KMS-11 (cell line): Measurements from ENCODE around the gene PSORS1C1.
A peak's percentile ranks its signal among the peaks of the same experiment; 100 is the strongest.

ENCODE experiments used
- H2AFZ ChIP-seq: fragments of 200-600 bp; sonication (generic); 2 replicates; pipeline ENCODE4 v1.6.1; 2016; ENCODE audit warnings: antibody characterized with exemption, mixed run types, low read depth
- H3K27ac ChIP-seq: fragments of 200-600 bp; sonication (generic); 2 replicates; pipeline ENCODE4 v1.6.1; 2016; ENCODE audit warnings: mild to moderate bottlenecking, mixed run types
- H3K27me3 ChIP-seq: fragments of 200-600 bp; sonication (generic); 2 replicates; pipeline ENCODE4 v1.6.1; 2017; ENCODE audit warnings: mild to moderate bottlenecking, low read depth, mixed run types, moderate library complexity; ENCODE audit not compliant: insufficient read depth
- H3K36me3 ChIP-seq: fragments of 200-600 bp; sonication (generic); 2 replicates; pipeline ENCODE4 v1.6.1; 2017; ENCODE audit warnings: mild to moderate bottlenecking, mixed run types; ENCODE audit not compliant: insufficient read depth
- H3K4me1 ChIP-seq: fragments of 200-600 bp; sonication (generic); 2 replicates; pipeline ENCODE4 v1.6.1; 2016; ENCODE audit warnings: mild to moderate bottlenecking, low read depth, mixed run types; ENCODE audit not compliant: poor library complexity, severe bottlenecking
- H3K4me2 ChIP-seq: fragments of 200-600 bp; sonication (generic); 2 replicates; pipeline ENCODE4 v1.7.0; 2016; ENCODE audit warnings: mild to moderate bottlenecking, mixed run types
- H3K4me3 ChIP-seq: fragments of 200-600 bp; sonication (generic); IDR thresholded peaks from 2 replicates; pipeline ENCODE4 v1.6.1; 2017; ENCODE audit warnings: low read depth, low read length, mixed read lengths; ENCODE audit not compliant: insufficient read depth
- H3K79me2 ChIP-seq: fragments of 200-600 bp; sonication (generic); 2 replicates; pipeline ENCODE4 v1.6.1; 2016; ENCODE audit warnings: low read depth, mixed run types; ENCODE audit not compliant: insufficient read depth
- H3K9ac ChIP-seq: fragments of 200-600 bp; sonication (generic); 2 replicates; pipeline ENCODE4 v1.6.1; 2016; ENCODE audit warnings: mild to moderate bottlenecking, mixed run types
- H4K20me1 ChIP-seq: fragments of 200-600 bp; sonication (generic); 2 replicates; pipeline ENCODE4 v1.6.1; 2016; ENCODE audit warnings: mild to moderate bottlenecking, mixed run types; ENCODE audit not compliant: insufficient read depth
- CTCF ChIP-seq: fragments of 200-600 bp; sonication (generic); conservative IDR thresholded peaks from 2 replicates; pipeline ENCODE4 v1.6.1; 2017; ENCODE audit warnings: low read depth, mild to moderate bottlenecking, antibody characterized with exemption, low read length, moderate library complexity, mixed read lengths

PSORS1C1 gene

GRCh38 chr6:31087494-31088089 lies 27.0 kb upstream of the PSORS1C1 start:
- no peaks in the 10 kb centered on the region for H4K20me1 ChIP-seq
- no peak overlapping the region for H3K27ac ChIP-seq
- no peak overlapping the region for H3K4me3 ChIP-seq
- no peak overlapping the region for H3K9ac ChIP-seq
- no peaks in the 10 kb centered on the region for H3K79me2 ChIP-seq
- H3K4me1 ChIP-seq, result peaks cover 4% of the 10 kb centered on the region
- TF ChIP-seq CTCF, result peak; percentile 86
- H2AFZ ChIP-seq, result no peak overlapping the region
- peak overlapping the region; percentile 8; the same call in 1 of the 2 replicates for H3K4me2 ChIP-seq
- H3K27me3 ChIP-seq, result no peaks in the 10 kb centered on the region
- H3K36me3 ChIP-seq, result no peaks in the 10 kb centered on the region

- no peak overlapping the region for H3K9ac ChIP-seq
- no peaks in the 10 kb centered on the region for H4K20me1 ChIP-seq
- no peak overlapping the region for H3K27ac ChIP-seq
- H2AFZ ChIP-seq, result no peak overlapping the region
- no peak overlapping the region for H3K4me2 ChIP-seq
- H3K4me3 ChIP-seq, result no peak overlapping the region
- peaks cover 4% of the 10 kb centered on the region for H3K4me1 ChIP-seq
- no peaks in the 10 kb centered on the region for H3K79me2 ChIP-seq
- no peaks in the 10 kb centered on the region for H3K27me3 ChIP-seq
- no peaks in the 10 kb centered on the region for H3K36me3 ChIP-seq
- TF ChIP-seq CTCF, result no peak
Observed at GRCh38 chr6:31090275-31090972, 24.2 kb upstream of the PSORS1C1 start.

GRCh38 chr6:31090973-31091364 lies 23.6 kb upstream of the PSORS1C1 start:
- Histone ChIP-seq H3K27ac (no peak overlapping the region), H3K36me3 (no peaks in the 10 kb centered on the region), H3K79me2 (no peaks in the 10 kb centered on the region), H4K20me1 (no peaks in the 10 kb centered on the region), H3K4me2 (no peak overlapping the region), H3K4me3 (no peak overlapping the region), H3K9ac (no peak overlapping the region), H3K4me1 (peaks cover 4% of the 10 kb centered on the region), H2AFZ (no peak overlapping the region), H3K27me3 (no peaks in the 10 kb centered on the region)
- TF ChIP-seq CTCF, result no peak

GRCh38 chr6:31091680-31092079 lies 22.9 kb upstream of the PSORS1C1 start:
- H3K79me2 ChIP-seq, result no peaks in the 10 kb centered on the region
- H3K4me3 ChIP-seq, result no peak overlapping the region
- no peaks in the 10 kb centered on the region for H3K27me3 ChIP-seq
- TF ChIP-seq CTCF, result no peak
- H3K4me1 ChIP-seq, result peaks cover 4% of the 10 kb centered on the region
- no peak overlapping the region for H3K9ac ChIP-seq
- H4K20me1 ChIP-seq, result no peaks in the 10 kb centered on the region
- H3K4me2 ChIP-seq, result no peak overlapping the region
- H3K36me3 ChIP-seq, result no peaks in the 10 kb centered on the region
- H2AFZ ChIP-seq, result no peak overlapping the region
- no peak overlapping the region for H3K27ac ChIP-seq
